GM19397 (cell line): ENCODE results near the gene UBAP1L.

Experiments used
- ATAC-seq: cut with Tn5 transposase; IDR thresholded peaks from one replicate; pipeline ENCODE4 v1.9.1; 2021; ENCODE audit warnings: mild to moderate bottlenecking, moderate library complexity; ENCODE audit not compliant: unreplicated experiment

The UBAP1L gene

DNA sequence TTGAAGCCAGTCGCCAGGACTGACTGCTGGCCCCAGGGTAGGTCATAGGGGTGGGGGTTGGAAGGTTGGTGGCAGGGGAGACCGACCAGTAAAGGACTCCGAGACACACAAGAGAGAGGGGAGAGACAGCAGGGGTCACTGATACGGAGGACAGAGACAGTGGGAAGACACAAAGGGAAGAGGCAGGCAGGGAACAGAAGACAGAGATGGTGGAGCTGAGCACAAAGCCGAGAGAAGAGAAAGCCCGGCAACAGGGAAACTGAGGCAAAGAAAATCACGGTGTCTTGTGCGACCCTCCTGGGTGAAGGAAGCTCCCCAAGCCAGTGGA, 47.7 kb downstream of the UBAP1L start:
- no peak for ATAC-seq

DNA sequence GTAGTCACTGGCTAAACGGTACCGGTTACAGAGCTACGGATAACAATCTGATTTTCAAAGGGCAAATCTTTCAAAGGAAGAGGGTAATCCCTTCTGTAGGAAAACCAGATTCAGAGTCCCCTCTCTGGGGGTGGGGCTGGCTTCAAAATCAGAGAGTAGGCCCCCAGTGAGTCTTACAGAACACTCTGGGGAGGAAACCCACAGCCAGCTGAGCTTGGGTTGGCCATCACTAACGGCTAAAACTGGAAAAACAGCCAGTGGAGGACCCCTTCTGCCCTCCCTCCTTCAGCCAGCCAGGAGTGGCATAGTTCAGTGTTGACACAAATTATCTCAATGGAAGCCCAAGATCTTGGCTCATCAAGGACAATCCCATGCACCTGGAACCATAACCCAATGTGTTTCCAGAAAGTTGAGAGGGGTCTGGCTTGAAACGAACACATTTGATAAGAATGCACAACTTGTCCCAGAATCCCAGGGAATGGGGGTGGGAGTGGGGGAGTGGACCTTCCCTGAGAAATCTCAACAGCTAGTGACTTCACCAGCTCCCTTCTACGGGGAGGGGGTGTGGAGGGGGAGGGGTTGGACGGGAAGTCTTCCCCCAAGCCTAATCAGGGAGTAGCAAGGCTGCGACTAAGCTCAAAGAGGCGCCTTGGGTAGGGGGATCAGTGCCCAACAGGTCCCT, 48.2 kb downstream of the UBAP1L start:
- no peak for ATAC-seq

DNA sequence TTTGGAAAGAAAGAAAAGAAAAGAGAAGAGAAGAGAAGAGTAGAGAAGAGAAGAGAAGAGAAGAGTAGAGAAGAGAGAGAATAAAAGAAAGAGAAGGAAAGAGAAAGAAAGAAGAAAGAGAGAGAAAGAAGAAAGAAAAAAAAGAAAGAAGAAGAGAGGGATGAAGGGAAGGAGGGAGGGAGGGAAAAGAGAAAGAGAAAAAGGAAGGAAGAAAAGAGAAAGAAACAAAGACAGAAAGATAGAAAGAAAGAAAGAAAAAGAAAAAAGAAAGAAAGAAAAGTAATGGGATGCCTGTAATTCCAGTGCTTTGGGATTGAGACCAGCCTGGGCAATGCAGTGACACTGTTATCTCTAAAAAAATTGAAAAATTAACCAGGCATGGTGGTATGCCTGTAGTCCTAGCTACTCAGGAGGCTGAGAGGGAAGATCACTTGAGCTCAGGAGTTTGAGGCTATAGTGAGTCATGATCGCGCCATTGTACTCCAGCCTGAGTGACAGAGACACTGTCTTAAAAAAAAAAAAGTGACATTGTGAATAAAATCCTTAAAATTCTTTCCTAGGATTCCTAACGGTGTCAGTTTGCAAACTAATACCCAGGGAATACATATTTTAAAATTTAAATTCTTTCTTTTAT, 48.9 kb downstream of the UBAP1L start:
- no peak for ATAC-seq

DNA sequence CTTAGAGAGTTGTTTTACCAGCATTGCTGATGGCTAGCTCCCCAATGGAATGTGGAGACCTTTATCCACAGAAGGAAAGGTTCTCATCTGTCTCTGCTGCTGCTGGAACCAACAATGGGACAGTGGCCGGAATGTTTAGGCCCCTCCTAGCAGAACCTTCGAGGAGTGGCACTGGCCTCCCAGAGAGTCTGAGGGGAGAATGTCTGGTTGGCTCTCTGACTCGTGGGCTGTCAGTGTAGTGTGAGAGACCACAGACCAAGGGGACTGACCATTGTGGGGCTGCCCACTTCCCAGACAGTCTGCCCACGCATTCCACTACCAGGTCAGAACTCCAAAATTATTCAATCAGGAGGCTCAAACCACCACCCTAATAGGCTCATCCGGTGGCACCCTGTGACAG, 52.3 kb downstream of the UBAP1L start:
- no peak for ATAC-seq

DNA sequence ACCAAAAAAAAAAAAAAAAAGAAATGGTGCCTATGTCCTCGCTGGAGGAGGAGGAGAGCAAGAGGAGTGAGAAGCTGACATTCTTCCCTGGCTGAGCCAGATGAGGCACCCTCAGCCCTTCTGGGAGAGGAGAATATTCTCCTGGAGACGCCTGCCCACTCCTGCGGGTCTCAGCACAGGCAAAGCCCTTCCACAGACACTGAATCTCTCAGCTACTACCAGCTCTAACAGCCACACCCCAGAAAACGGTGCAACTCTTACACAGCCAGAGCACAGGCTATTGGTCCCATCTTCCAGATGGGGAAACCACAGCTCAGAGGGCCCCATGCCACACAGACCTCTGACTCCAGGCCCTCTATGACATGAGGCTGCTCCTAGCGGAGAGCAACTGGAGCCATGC, 52.9 kb downstream of the UBAP1L start:
- ATAC-seq = no peak

DNA sequence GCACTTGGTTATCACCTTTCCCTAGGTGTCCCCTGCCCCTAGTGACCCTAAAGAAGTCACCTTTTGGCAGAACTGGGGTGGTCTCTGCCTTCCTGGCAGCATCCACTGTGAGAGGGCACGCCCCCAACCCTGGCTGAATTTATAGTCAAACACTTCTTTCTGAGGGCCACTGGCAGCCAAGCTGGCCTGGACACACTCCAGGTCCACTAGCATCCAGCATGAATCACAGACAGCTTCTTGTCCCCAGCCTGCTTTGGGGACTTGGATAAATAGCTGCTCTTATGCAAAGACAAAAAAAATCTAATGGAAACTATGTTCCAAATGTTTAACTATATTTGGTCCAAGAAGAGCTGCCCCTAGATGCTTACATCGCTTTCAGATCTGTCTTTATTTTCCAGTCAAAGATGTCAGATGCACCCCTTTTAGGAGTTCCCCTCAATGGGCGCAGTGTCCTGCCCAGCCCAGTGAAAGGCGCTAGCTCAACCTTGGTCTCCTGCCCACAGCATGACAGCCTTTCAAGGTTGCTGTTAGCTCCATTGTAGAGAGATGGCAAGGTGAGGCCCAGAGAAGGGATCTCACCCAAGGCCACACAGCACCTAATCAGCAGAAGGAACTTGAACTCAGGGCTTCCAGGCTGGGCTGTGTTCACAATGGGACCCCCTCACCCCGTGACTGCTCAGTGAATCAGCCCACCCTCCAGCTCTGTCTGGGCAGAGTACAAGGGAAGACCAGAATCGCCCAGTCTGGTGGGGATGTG, 54.2 kb downstream of the UBAP1L start:
- no peak for ATAC-seq

DNA sequence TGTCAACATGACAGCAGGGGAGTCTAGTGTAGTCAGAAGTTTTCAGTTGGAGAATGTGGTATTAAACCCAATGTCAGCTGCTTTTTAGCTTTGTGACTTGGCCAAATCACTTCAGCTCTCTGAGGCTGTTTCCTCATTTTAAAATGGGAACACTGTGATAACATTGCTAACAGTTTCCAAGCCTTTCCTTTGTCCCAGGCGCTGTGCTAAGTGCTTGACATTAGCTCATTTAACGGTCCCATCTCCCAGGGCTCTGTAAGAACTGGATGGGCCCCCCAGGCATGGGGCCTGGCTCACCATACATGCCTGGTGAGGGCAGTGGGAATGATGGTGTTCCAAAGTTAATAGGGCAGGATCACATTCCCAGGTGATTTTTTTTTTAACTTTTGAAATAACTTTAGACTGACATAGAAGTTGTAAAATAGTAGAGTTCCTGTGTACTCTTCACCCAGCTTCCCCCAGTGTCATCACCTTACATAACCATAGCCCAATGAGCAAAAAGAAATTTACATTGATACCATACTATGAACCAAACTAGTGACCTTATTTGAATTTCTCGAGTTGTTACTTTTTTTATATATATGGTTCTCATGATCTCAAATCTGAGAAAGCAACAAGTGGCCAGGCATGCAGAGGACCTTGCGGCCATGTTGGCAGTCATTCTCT, 54.9 kb downstream of the UBAP1L start:
- ATAC-seq = no peak

DNA sequence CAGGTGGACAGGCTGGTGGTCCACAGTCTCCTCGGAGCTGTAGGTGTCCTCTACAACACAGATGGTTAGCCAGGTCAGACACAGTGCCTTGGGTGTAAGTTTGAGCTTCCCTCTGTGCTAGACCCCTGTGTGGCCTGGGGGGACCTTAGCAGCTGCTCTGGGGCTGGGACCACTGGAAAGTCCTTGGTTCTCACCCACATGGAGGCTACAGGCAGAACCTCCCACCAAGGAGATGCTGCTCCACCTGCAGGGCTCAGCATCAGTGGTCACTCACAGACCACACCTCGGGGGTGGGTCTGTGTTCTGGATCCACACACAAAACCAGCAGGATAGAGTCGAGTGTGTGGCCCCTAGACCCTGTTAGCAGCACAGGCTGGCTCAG, 55.6 kb downstream of the UBAP1L start:
- no peak for ATAC-seq

DNA sequence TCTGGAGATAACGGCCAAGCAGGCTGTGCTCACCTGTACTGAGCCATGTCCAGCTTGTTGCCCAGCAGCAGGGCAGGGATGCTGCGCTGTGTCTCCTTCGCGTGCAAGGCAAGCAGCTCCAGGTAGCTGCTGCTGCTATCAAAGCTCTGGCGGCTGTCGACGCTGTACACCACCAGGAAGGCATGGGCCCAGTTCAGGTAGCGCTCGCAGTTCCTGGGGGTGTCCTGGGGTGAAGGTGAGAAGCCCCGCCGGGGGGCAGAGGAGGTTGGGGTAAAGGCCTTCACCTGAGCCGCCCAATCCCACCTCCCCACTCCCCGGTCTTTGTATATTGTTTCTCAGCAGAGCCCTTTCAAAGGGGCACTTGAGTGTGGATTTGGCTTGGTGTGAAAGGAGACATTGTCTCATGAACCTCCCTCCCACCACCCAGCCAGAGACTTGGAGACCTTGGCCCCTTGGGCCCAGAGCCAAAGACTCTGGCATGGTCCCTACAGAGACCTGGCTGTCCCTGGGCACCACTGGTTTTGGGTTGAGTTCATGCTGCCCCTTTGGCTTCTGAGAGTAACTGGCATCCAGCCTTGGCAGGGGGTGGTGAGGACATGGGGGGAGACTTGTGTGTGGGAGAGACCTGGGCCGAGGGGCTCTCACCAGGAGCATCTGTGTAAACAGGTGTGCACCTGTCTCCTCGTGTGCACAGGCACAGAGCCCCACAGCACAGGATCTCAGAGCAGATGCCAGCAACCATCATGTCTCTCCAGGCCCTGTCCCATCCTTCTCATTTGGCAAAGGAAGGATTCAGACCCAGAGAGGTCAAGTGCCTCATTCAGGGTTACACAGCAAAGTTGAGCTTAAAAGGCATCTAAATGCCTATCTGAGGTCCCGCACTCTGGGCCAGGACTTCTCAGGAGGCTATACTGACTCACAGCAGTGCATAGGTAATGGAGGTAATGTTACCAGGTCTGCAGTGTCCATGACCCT, 56.3 kb downstream of the UBAP1L start:
- ATAC-seq = no peak

DNA sequence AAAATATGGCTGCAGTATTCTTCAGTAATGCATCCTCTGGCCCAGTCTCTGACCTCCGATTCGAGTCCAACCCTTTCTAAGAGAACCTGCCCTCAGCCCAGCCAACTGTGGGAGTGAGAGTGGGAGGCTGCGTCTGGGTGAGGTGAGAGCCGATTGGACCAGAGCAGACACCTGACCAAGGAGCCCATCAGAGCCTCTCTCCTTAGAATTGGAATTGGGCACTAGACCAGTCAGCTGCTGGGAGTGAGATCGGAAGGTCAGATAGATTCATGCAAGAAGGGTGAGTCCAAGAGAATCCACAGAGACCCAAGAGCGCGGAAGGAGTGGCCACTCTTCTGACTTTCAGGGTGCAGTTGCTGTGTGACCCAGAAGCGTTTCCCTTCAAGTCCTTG, 57.5 kb downstream of the UBAP1L start:
- ATAC-seq = no peak

DNA sequence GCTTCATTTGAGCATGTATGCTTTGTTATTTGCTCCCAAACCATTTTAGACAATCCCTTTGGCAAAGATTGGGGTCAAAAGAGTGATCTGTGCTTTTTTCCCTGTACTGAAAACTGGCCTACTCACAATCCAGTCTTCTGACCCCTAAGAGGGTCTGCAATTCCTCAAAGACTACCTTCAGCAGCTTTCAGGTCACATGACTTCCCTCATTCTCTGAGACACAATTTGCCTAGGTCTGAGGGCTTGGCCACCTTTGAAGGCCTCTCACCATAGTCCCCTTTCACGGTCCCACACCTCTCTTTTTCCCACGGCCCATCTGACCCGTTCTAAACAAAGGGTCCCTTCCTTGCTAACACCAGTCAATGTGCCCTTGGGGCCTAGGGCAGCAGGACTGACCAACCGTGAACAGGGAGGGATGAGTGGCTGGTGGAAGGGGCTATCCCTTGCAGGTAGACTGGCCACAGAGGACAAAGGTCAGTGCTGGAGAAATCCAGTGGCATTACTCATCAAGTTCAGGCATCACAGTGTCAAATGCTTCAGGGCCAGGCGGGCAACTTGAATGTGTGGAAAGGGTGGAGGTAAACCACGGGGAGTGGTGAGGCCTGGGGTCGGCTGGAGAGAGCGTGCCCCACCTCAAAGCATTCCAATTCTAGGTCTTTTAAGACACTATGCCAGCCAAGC, 58.0 kb downstream of the UBAP1L start:
- no peak for ATAC-seq

DNA sequence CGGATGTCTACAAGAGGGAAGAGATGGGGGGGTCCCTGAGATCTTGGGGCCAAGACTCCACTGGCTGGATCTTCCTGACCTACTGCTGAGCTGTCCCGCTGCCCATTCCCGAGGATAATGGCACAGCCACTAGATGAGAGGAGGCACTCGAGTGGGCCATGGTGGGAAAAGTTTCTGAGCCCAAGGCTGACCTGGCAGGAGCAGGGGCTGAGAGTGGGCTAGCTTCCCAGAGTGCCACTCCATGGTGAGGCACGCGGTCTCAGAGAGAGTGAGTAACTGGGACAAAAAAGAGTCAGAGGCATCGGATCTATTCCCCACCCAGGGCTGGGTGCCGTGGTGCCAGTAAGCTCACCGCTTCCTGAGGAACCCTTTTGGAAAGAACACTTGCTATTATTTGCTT, 58.9 kb downstream of the UBAP1L start:
- ATAC-seq = no peak

DNA sequence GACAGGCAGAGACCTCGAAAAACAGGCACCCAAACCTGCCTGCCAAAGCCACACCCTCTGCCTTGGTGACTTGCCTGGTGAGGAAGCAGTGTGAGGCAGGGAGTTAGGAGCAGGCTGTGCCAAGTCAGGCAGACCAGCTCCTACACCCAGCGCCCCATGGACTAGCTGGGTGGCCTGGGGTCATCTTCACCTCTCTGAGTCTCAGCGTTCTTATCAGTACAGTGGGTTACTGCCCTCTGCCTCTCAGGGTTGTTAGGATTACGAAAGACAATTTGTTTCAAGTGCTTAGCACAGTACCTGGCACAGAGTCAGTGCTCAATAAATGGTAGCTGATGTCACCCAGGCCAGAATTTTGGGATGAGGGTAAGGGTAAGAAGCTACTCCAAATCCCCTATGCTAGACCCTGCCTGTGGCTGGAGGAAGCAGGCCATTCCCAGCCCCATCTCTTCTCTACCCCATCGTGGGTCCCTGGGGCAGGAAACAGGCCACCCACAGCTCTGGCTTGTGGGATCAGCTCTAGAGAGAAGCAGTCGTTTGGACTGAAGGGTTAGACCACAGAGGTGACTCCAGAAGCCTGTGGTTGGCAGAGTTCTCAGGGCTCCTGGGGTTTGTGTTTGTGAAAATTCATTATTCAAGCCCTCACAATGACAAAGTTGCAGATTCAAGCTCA, 59.7 kb downstream of the UBAP1L start:
- no peak for ATAC-seq

DNA sequence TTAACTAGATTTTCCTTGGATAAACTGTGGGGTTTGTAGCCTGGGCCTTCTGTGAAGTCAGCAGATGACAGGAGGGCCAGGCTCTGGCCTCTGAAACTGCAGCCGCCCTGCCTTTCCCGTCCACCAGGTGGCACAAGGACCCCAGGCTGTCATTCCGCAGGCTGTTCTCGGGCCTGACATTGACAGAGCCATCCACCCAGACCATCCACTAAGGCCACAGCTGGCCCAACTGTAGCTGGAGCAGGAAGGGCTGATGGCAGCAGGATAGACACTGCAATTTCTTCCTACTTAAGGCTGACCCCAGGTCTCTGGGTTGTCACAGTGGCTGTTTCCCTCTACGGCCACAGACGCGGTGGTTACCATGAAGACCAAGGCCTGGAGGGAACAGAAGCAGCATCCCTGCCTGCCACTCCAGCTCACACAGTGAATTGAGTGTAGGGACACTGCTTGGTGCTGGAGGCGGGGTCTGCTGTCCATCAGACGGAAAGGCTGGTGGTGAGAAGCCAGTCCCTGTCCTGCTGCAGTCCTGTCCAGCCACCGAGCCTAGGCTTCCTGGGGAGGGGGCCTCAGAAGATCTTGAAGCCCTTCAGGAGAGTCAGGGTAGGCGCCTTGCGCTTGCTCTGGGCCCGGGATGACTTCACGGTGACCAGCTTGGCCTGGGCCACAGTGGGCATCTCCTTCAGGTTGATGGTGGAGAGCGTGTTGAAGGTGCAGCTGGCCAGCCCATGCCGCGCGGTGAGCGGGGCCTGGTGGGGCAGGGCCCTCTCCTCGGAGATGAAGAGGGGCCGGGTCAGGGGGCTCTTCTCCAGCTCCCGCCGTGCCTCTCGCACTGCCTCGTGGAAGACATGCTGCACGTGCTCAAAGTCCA, 60.4 kb downstream of the UBAP1L start:
- ATAC-seq = no peak

DNA sequence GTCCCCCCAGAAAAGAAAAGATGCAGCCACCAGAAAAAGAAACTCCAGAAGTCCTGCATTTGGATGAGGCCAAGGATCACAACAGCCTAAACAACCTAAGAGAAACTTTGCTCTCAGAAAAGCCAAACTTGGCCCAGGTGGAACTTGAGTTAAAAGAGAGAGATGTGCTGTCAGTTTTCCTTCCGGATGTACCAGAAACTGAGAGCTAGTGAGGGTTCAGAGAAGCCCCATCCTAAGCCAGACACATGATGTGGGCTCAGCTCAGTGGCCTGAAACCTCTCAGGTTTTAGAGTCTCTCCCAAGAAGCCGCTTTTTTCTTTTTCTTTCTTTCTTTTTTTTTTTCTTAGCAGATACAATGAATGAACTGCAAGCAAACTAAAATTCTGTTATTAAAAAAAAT, 62.0 kb downstream of the UBAP1L start:
- ATAC-seq = no peak

DNA sequence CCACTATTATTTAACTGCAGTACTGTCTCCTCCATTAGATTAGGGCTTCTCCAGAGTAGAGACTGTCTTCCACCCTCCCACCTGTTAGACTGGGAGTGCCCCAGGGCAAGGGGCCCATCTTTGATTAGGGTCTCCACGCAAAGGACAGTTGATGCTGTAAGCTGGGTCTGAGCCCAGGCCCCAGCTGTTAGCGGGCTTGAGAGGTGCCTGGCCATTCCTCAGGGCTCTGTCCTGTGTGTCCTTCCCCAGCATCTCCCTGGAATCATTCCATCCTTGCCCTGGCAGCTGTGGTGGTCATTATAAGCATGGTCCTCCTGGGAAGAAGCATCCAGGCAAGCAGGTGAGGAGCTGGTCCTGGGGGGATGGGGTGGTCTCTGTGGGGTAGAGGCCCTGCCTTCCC, 63.7 kb downstream of the UBAP1L start:
- ATAC-seq = no peak

DNA sequence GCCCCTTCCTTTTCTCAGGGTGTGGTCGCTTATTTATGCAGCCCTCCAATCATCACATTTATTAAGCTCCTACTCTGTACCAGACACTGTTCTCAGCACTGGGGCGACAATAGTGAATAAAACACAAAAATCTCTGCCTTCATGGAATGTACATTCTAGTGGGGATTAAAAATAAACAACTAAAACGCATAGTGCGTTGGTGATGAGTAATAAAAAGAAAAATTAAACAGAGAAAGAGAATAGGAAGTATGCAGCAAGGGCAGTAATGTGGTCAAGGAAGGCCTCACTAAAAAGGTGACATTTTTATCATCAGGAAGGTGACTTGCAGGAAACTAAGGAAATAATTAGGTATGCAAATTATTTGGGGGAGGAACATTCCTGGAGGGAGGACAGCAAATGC, 64.7 kb downstream of the UBAP1L start:
- ATAC-seq = no peak

DNA sequence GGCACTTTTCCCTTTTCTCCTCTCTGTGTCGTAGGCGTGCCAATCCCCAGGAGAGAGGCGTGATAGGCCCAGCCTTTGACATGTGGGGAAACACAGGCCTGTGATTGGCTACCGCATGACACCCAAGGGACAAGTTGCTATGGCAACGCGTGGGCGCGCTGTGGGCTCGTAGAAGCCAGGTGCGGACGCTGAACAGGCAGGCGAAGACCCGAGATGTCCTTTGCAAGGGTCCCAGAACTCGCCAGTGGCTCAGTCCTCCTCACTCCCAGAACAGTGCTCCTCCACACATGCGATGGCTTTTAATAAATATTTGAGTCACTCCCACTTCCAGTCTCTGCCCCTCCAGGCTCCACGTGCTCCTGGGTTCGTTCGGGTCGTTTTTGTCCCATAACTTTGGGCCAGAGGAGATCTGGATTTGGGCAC, 65.6 kb downstream of the UBAP1L start:
- peak; percentile 84 for ATAC-seq

DNA sequence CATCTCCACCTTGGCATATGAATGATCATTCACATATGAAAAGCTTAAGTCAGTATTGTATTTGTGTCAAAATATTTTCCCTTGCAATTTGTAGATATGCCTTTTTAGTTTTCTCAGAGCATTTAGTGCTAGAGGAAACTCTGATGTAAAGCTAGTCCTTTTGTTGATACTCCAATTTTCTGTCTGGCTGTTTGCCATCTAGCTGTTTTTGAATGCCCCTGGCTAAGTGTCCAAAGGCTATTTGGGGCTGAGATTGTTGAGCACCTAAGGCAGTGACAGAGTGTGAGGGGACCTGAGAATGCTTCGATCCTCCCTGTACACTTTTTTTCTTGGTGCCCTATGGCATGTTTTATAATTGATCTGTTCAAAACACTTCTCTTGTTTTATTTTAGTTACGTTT, 66.8 kb downstream of the UBAP1L start:
- ATAC-seq = no peak
